PC-9 (cell line): Measurements from ENCODE around the gene CCR9.

Source experiments
- CTCF ChIP-seq: fragments of 200-600 bp; sonication (generic); conservative IDR thresholded peaks from 2 replicates; pipeline ENCODE4 v1.6.1; 2017; ENCODE audit warnings: mixed run types, antibody characterized with exemption, mild to moderate bottlenecking, moderate library complexity
- EZH2 ChIP-seq: fragments of 200-600 bp; sonication (generic); IDR thresholded peaks from 2 replicates; pipeline ENCODE4 v1.8.0; 2017; ENCODE audit warnings: antibody characterized with exemption, low read depth

GRCh38 chr3:45944830-45945620 lies 58.7 kb downstream of the CCR9 start:
- TF ChIP-seq CTCF (no peak), EZH2 (no peak)
